HG02943 (cell line): ENCODE measurements around the gene ULBP2.
"Not testable (repeated sequence)": the region's sequence is repeated elsewhere in the genome, so short reads cannot be mapped to it uniquely, and the experiment has no call there.

Experiments
- ATAC-seq: cut with Tn5 transposase; IDR thresholded peaks from one replicate; pipeline ENCODE4 v1.9.1; 2021; ENCODE audit warnings: mild to moderate bottlenecking, low read depth, moderate library complexity; ENCODE audit not compliant: unreplicated experiment

ULBP2 gene

GRCh38 chr6:149947533-149947932, 5.7 kb downstream of the ULBP2 start:
- ATAC-seq, result not testable (repeated sequence)

GRCh38 chr6:149948011-149948410, 6.2 kb downstream of the ULBP2 start:
- no peak for ATAC-seq

- ATAC-seq, result no peak
Observed at GRCh38 chr6:149948616-149949015, 6.8 kb downstream of the ULBP2 start.

- ATAC-seq, result no peak
Observed at GRCh38 chr6:149950423-149950822, 8.6 kb downstream of the ULBP2 start.

- no peak for ATAC-seq
Observed at GRCh38 chr6:149951096-149951495, 9.3 kb downstream of the ULBP2 start.

GRCh38 chr6:149951626-149952025, 9.8 kb downstream of the ULBP2 start:
- no peak for ATAC-seq

DNA sequence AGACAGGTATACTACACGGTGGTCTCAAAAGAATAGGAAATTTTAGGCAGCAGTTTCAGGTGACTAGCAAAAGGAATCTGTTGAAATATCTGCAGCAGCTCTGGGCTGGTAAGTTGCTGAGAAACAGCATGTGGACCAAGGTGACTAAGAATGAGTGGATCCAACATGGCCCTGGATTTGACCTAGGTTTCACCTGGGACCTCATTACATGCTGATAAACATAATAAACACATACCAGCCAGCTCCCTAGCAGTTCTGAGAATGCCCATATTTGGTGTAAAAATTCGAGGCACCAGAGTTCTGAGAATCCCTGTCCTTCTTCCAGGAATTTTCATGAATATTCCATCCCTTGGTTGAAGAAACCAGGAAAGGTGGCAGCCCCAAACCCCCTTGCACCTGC, 11.6 kb downstream of the ULBP2 start:
- ATAC-seq, result not testable (repeated sequence)

DNA sequence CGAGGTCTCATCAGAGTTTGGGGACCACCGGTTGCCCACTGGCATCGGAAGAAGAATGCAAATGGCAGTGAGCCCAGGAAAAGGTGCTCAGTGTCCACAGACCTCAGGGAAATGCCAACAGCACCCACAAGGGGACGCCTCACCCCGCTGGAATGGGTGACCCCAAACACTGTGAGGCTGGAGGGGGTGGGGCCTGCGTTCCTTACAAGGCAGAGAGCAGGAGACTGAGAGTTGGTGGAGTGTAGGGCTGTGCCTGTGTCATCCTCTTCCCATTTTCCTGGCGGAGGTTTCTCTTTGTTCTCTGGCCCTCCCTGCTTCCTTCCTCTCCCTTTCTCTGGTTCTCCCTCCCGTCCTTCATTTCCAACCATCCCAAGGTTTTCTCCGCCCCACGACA, 12.1 kb downstream of the ULBP2 start:
- ATAC-seq, result not testable (repeated sequence)

DNA sequence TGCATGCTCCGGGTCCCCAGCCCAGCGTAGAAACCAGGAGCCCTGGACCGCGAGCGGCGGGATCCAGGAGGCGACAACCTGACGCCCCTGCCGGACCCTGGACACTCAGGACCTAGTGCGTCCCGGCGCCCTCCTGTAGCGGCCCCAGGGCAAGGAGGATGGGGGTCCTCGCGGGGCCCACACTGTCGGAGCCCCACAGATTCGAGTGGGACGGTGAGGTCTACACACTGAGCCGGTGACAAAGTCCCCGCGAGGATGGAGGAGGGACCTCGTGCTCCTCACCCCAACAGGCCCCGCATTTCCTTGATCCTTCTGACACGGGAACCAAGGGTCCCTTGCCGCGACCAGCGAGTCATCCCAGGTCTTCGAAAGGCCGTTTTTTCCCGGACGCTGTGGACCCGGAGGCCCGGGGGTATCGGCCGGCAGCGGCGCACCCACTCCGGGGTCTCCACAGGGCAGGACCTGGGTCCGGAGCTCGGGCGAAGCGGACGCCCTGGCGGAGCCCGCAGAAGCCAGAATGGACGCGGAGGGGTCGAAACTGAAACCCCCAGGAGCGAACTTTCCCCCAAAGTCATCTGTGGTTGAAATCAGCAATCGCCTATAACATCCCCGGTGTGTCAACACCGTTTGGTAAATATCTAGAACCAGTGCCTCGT, 12.6 kb downstream of the ULBP2 start:
- ATAC-seq, result not testable (repeated sequence)

- ATAC-seq, result not testable (repeated sequence)
Observed at GRCh38 chr6:149954984-149955653, 13.3 kb downstream of the ULBP2 start.

DNA sequence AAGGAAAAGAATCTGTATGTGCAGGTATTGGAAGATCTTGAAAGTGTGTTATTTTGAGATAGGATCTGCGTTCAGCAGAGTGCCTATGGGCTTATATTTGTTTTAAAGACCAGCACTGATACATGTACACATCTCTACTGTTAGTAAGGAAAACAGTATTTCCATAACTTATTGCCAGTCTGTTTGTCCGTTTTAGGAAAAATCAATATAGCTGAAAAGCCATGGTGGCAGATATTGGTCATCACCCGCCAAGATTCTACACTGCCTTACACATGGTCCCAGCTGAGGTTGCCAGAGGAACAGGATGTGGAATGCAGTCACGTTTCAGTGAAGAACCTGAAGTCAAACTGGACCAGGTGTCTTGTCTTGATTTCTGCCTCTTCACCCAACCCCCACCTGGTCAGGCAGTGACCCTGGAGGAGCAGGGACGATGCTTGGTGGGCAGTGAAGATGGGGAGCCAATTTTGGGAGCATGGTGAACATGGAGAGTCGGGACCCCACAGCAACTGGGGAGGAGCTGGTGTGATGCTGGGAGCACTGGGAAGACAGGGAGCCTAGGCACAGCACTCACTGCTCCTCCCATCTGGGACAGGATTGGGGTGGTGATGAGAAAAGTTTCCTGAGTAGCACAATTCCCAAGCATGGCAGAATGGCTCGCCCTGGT, 14.0 kb downstream of the ULBP2 start:
- ATAC-seq, result not testable (repeated sequence)

DNA sequence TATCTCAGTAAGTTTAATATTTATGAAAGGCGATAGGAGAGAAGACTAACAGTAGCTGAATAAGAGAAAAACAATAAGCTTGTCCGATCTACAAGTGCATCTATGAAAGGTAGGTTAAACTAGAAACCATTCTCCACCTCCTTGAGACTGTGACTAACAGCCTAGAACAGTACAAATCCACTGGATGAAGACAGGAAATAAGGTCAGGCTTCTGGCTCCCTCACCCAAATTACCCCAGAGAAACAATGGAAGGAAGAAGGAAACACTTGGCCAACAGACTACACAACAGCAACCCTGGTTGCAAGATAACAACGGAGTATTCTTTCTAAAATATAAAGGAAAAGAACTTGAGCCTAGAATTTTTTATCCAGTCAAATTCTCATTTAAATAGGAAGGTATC, 16.3 kb downstream of the ULBP2 start:
- not testable (repeated sequence) for ATAC-seq

DNA sequence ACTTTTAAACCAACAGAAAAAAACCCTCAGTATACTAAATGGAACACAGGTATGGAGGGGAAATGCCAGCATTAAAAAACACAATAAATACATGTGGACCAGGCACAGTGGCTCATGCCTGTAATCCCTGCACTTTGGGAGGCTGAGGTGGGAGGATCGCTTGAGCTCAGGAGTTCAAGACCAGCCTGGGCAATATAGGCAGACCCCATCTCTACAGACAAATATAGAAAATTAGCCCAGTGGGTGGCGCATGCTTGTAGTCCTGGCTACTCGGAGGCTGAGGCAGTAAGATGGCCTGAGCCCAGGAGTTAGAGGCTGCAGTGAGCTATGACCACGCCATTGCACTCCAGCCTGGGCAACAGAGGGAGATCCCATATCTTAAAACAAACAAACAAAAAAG, 18.0 kb downstream of the ULBP2 start:
- not testable (repeated sequence) for ATAC-seq

DNA sequence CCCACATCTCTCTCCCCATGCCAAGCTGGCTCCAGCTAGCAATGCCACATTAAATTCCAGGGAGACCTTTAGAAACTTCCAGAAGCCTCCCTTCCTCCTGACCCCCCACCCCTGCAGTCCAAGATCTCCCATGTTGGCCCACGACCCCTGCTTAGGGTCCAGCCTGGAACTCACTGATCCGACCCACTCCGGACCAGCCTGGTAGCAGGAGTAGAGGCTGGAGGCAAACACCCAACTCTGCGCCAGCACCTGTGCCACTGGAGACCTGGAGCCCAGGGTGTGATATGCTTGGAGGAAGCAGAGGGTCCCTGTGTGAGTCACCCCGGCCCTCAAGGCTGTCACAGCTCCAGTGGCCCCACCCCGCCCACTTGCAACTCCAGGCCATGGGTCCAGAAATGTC, 18.7 kb downstream of the ULBP2 start:
- no peak for ATAC-seq

- no peak for ATAC-seq
Observed at GRCh38 chr6:149961728-149962425, 20.1 kb downstream of the ULBP2 start.

GRCh38 chr6:149962461-149963211, 20.8 kb downstream of the ULBP2 start:
- ATAC-seq, result no peak

DNA sequence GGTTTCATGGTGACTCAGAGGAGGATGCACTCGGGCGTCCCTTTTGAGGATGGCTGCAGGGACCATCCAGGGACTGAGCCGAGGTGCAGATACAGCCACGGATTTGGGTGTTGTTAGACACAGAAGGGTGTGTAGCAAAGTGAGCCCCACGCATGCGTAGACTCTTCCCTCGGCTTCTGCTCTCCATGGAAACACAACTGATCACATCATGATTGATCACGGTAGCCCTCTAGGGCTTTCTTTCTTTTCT, 21.3 kb downstream of the ULBP2 start:
- ATAC-seq, result no peak

GRCh38 chr6:149963462-149964307, 21.9 kb downstream of the ULBP2 start, which contains the start of gene ULBP1:
Gene ULBP1, plus strand, starts transcription at chr6:149963943. Its CDS starts 107 bp downstream, at chr6:149964050.
- ATAC-seq, result no peak

DNA sequence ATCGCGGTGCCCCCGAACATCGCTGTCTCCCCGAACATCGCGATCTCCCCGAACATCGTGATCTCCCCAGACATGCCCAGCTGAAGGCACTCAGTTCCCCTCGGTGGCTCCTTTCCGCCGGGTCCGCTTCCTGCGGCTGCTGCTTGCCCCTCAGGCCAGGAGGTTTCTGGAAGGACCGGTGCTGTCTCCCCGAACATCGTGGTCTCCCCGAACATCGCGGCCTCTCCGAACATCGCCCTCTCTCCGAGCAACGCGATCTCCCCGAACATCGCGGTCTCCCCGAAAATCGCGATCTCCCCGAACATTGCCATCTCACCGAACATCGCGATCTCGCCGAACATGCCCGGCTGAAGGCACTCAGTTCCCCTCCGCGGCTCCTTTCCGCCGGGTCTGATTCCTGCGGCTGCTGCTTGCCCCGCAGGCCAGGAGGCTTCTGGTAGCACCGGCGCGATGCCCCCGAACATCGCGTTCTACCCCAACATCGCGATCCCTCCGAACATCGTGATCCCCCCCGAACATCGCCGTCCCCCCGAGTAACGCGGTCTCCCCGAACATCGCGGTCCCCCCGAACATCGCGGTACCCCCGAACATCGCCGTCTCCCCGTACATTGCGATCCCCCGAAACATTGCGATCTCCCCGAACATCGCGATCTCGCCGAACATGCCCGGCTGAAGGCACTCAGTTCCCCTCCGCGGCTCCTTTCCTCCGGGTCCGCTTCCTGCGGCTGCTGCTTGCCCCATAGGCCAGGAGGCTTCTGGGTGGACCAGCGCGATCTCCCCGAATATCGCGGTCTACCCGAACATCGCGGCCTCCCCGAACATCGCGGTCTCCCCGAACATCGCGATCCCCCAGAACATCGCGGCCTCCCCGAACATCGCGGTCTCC, 22.7 kb downstream of the ULBP2 start:
- no peak for ATAC-seq
